HCT116 (cell line): ENCODE measurements around the gene RSPO1. TPM values are rescaled to one million over a fixed set of nuclear protein-coding genes. Genes with fewer than 3 reads are reported as not detected.

ENCODE experiments used
- ATAC-seq: fragments of 200-7000 bp; cut with Tn5 transposase; 2 replicates; pipeline ENCODE4 v1.9.1; 2020; ENCODE audit warnings: mild to moderate bottlenecking, moderate library complexity
- BruUV-seq: library from RNA; stranded (reverse); fragments of 400-500 nt; replicated peaks from 2 replicates; lab custom pipeline; 2021; lab: Mats Ljungman, UMichigan
- CTCF ChIA-PET: fragments of 300-600 bp; sonication (Branson Sonifier 250); formaldehyde crosslinking; loops from one replicate; lab custom pipeline; 2021; ENCODE audit warnings: antibody characterized with exemption; lab: Charles Lee
- POLR2A ChIA-PET: fragments of 300-600, 350-600 bp; sonication (Branson Sonifier 250); formaldehyde crosslinking; loops from one replicate; lab custom pipeline; 2021; ENCODE audit warnings: antibody characterized with exemption; lab: Charles Lee
- RAD21 ChIA-PET, 2 experiments: fragments of 300-600 bp; sonication (Branson Sonifier 250); formaldehyde crosslinking; loops; one replicate each; lab custom pipeline; 2023; ENCODE audit warnings: low total read pairs in 2 of 2; ENCODE audit not compliant: uncharacterized antibody in 2 of 2, unreplicated experiment in 2 of 2, low non-redundant PET in 1 of 2; lab: Charles Lee
- DNase-seq: peaks from one replicate; pipeline ENCODE4 v3.0.0-alpha.2; 2010; ENCODE audit warnings: low read depth, low spot score
- H2AFZ ChIP-seq: fragments of 200-600 bp; shearing (Covaris generic), sonication (generic); 2 replicates; pipeline ENCODE4 v1.6.1; 2017; ENCODE audit warnings: low read depth, mixed run types, mixed read lengths, antibody characterized with exemption, low read length; ENCODE audit not compliant: poor library complexity, severe bottlenecking
- H3K27ac ChIP-seq: 2 replicates; pipeline ENCODE4 v1.5.1; 2012; ENCODE audit warnings: low read depth, low read length
- H3K27me3 ChIP-seq: fragments of 200-600 bp; sonication (generic); 2 replicates; pipeline ENCODE4 v1.6.1; 2016; ENCODE audit warnings: mixed run types, low read length, mixed read lengths; ENCODE audit not compliant: insufficient read depth
- H3K36me3 ChIP-seq, 2 experiments: fragments of 200-500 bp in 1 of 2; fragments of 200-600 bp in 1 of 2; sonication (Bioruptor generic) in 1 of 2; sonication (generic) in 1 of 2; 2 replicates each; pipeline versions ENCODE4 v1.5.1 to v1.6.1; 2014 to 2016; ENCODE audit warnings: low read length in 2 of 2, inconsistent platforms in 1 of 2, mixed read lengths in 1 of 2, mixed run types in 1 of 2; ENCODE audit not compliant: insufficient read depth in 2 of 2, control insufficient read depth in 1 of 2
- H3K4me1 ChIP-seq, 2 experiments: fragments of 200-600 bp in 1 of 2; sonication (generic) in 1 of 2; 2 replicates each; pipeline versions ENCODE4 v1.5.1 to v1.6.1; 2012 to 2017; ENCODE audit warnings: low read length in 2 of 2, inconsistent platforms in 1 of 2, mild to moderate bottlenecking in 1 of 2, mixed read lengths in 1 of 2, mixed run types in 1 of 2, moderate library complexity in 1 of 2; ENCODE audit not compliant: insufficient read depth in 2 of 2, control insufficient read depth in 1 of 2
- H3K4me2 ChIP-seq: fragments of 200-600 bp; sonication (generic); 2 replicates; pipeline ENCODE4 v1.6.1; 2017; ENCODE audit warnings: mixed run types, low read length, mixed read lengths
- H3K4me3 ChIP-seq, 2 experiments: fragments of 200-600 bp in 1 of 2; sonication (generic) in 1 of 2; replicated peaks in 1 of 2; 2 replicates each; pipeline ENCODE4 v1.5.1; 2011 to 2016; ENCODE audit warnings: low read length in 2 of 2, control low read depth in 1 of 2, low read depth in 1 of 2, mild to moderate bottlenecking in 1 of 2, mixed read lengths in 1 of 2, mixed run types in 1 of 2
- H3K79me2 ChIP-seq: fragments of 200-600 bp; sonication (generic); 2 replicates; pipeline ENCODE4 v1.6.1; 2017; ENCODE audit warnings: mild to moderate bottlenecking, mixed run types, low read length, moderate library complexity, mixed read lengths; ENCODE audit not compliant: insufficient read depth
- H3K9ac ChIP-seq: fragments of 200-600 bp; sonication (generic); 2 replicates; pipeline ENCODE4 v1.6.1; 2016; ENCODE audit warnings: low read length, mixed read lengths
- H3K9me2 ChIP-seq: fragments of 200-600 bp; sonication (generic), shearing (Covaris generic); 2 replicates; pipeline ENCODE4 v1.6.1; 2017; ENCODE audit warnings: mixed run types, mild to moderate bottlenecking, moderate library complexity; ENCODE audit not compliant: insufficient read depth
- H3K9me3 ChIP-seq, 2 experiments: fragments of 200-500 bp in 1 of 2; fragments of 200-600 bp in 1 of 2; sonication (Bioruptor generic) in 1 of 2; sonication (generic) in 1 of 2; 2 replicates each; pipeline ENCODE4 v1.6.1; 2014 to 2017; ENCODE audit warnings: low read length in 2 of 2, mixed read lengths in 2 of 2, inconsistent platforms in 1 of 2, low read depth in 1 of 2, mild to moderate bottlenecking in 1 of 2, mixed run types in 1 of 2, moderate library complexity in 1 of 2; ENCODE audit not compliant: control insufficient read depth in 1 of 2, insufficient read depth in 1 of 2
- H4K20me1 ChIP-seq: fragments of 200-600 bp; sonication (generic), shearing (Covaris generic); 2 replicates; pipeline ENCODE4 v1.6.1; 2017; ENCODE audit warnings: mixed run types, mild to moderate bottlenecking, moderate library complexity; ENCODE audit not compliant: insufficient read depth
- EGR1 ChIP-seq: IDR thresholded peaks from 2 replicates; pipeline ENCODE4 v1.6.1; 2012; ENCODE audit warnings: low read depth
- ELF1 ChIP-seq: IDR thresholded peaks from 2 replicates; pipeline ENCODE4 v1.6.1; 2012; ENCODE audit warnings: low read depth, borderline replicate concordance
- EZH2 ChIP-seq: fragments of 200-600 bp; sonication (generic); IDR thresholded peaks from 2 replicates; pipeline ENCODE4 v1.6.1; 2017; ENCODE audit warnings: antibody characterized with exemption, mixed run types
- FOSL1 ChIP-seq: IDR thresholded peaks from 2 replicates; pipeline ENCODE4 v1.6.1; 2012; ENCODE audit warnings: low read depth
- JUND ChIP-seq: IDR thresholded peaks from 2 replicates; pipeline ENCODE4 v1.6.1; 2012
- POLR2A ChIP-seq: IDR thresholded peaks from 2 replicates; pipeline ENCODE4 v1.7.0; 2011; ENCODE audit warnings: borderline replicate concordance; ENCODE audit not compliant: insufficient read depth, insufficient read length; ENCODE audit errors: extremely low read depth
- POLR2AphosphoS5 ChIP-seq: IDR thresholded peaks from 2 replicates; pipeline ENCODE4 v1.6.1; 2011; ENCODE audit warnings: mild to moderate bottlenecking, low read depth, low read length, moderate library complexity
- RAD21 ChIP-seq: IDR thresholded peaks from 2 replicates; pipeline ENCODE4 v1.6.1; 2012; ENCODE audit warnings: low read depth, mild to moderate bottlenecking
- SRF ChIP-seq: IDR thresholded peaks from 2 replicates; pipeline ENCODE4 v1.6.1; 2012; ENCODE audit warnings: low read depth
- intact Hi-C: fragments of 100-400 bp; cut with micrococcal nuclease; formaldehyde crosslinking; loops from 2 replicates; pipeline ENCODE4 v1.10.0; 2022
- total RNA-seq: library from RNA; stranded (reverse); gene quantifications from one replicate; pipeline ENCODE4 v1.2.1, GENCODE V29; 2021; ENCODE audit not compliant: unreplicated experiment
- TF ChIP-seq, protein P1 (sequence below): IDR thresholded peaks from 2 replicates; pipeline ENCODE4 v1.6.1; 2011; ENCODE audit warnings: mild to moderate bottlenecking, low read length, moderate library complexity; ENCODE audit not compliant: insufficient replicate concordance; ENCODE audit errors: extremely low read depth
- TF ChIP-seq, protein P2 (sequence below): IDR thresholded peaks from 2 replicates; pipeline ENCODE4 v1.6.1; 2012

The RSPO1 gene
- total RNA-seq, 1 experiment from 2014 or later: 0.15 TPM

DNA sequence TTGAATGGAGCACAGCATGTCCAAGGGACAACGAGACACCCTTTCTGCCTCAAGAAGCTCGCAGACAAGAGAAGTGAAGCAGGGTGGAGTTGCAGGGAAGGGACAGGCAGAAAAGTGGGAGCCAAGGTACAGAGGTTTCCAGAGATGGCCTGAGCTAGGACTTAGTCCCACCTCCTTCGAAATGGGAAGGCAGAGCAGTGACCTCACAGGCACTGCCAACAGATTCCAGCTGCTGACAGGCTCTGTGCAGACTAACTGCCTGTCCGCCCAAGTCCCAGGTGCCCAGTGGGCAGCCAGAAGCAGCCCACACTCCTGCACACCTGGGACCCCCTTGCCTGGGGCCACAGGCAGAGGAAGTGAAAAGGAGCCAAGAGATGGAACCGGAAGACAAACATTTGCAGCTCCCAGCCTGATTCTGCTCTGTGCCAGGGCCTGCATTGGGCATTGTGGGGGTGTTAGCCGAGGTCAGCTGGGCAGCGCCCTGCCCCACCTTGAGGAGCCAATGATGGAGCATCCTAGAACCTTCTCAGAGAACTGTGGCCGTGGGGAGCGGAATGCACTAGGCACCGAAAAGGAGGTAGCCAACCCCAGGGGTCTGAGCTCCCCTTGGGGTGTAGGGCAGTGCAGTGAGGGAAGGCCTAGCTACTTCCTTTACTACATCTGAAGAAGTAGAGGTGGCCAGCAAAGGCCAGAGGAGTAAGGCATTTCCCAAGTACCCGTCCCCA lies 27.5 kb upstream of the RSPO1 start:
- POLR2A ChIA-PET: no interaction called here

More for the DNA sequence above, 27.5 kb upstream of the RSPO1 start:
- no peaks in the 10 kb centered on the region for H3K79me2 ChIP-seq
- H4K20me1 ChIP-seq: no peaks in the 10 kb centered on the region
- TF ChIP-seq EGR1 (no peak), SRF (no peak), JUND (no peak), RAD21 (no peak), EZH2 (no peak), POLR2AphosphoS5 (no peak), FOSL1 (no peak), POLR2A (no peak), ELF1 (no peak)
- TF ChIP-seq, protein P1, sequence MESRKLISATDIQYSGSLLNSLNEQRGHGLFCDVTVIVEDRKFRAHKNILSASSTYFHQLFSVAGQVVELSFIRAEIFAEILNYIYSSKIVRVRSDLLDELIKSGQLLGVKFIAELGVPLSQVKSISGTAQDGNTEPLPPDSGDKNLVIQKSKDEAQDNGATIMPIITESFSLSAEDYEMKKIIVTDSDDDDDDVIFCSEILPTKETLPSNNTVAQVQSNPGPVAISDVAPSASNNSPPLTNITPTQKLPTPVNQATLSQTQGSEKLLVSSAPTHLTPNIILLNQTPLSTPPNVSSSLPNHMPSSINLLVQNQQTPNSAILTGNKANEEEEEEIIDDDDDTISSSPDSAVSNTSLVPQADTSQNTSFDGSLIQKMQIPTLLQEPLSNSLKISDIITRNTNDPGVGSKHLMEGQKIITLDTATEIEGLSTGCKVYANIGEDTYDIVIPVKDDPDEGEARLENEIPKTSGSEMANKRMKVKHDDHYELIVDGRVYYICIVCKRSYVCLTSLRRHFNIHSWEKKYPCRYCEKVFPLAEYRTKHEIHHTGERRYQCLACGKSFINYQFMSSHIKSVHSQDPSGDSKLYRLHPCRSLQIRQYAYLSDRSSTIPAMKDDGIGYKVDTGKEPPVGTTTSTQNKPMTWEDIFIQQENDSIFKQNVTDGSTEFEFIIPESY: no peak
- TF ChIP-seq, protein P2, sequence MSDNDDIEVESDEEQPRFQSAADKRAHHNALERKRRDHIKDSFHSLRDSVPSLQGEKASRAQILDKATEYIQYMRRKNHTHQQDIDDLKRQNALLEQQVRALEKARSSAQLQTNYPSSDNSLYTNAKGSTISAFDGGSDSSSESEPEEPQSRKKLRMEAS: no peak
- CTCF ChIA-PET: no interaction called here
- no peak overlapping the region for H3K27ac ChIP-seq
- no peak overlapping the region for H3K4me3 ChIP-seq
- intact Hi-C loops: no loop called here
- H2AFZ ChIP-seq: no peak overlapping the region
- DNase-seq (no peak), ATAC-seq (no peak; the same call in 1 of the 2 replicates)
- H3K9me2 ChIP-seq: no peaks in the 10 kb centered on the region
- RAD21 ChIA-PET: no interaction called here
- no peak overlapping the region for H3K4me2 ChIP-seq
- no peaks in the 10 kb centered on the region for H3K4me1 ChIP-seq
- no peak overlapping the region for H3K9ac ChIP-seq
- no peaks in the 10 kb centered on the region for H3K36me3 ChIP-seq
- BruUV-seq: no TSS peak
- H3K27me3 ChIP-seq: no peaks in the 10 kb centered on the region
- no peaks in the 10 kb centered on the region for H3K9me3 ChIP-seq
